ENCODE measurements around the gene FLOT1. TPM values are rescaled to one million over a fixed set of nuclear protein-coding genes. Genes with fewer than 3 reads are reported as not detected.

The FLOT1 gene
- total RNA-seq, 1 donor from 2014 or later = 175 TPM

GRCh38 chr6:30740540-30740870, 2.0 kb downstream of the FLOT1 start:
- peaks cover 48% of the 10 kb centered on the region for H3K4me1 ChIP-seq
- H3K4me3 ChIP-seq = no peak overlapping the region
- H3K36me3 ChIP-seq = peaks cover 53% of the 10 kb centered on the region
- H3K27ac ChIP-seq = no peak overlapping the region
- ATAC-seq = no peak
- TF ChIP-seq CTCF (IDR thresholded peaks at IDR 0.05) = no peak
- intact Hi-C loops (cut with DNase I) = no loop called here
- H3K27me3 ChIP-seq = no peaks in the 10 kb centered on the region
- no peaks in the 10 kb centered on the region for H3K9me3 ChIP-seq
- DNase-seq = no peak

GRCh38 chr6:30738532-30738931, 4.0 kb downstream of the FLOT1 start:
- peaks cover 73% of the 10 kb centered on the region for H3K36me3 ChIP-seq
- intact Hi-C loops (cut with DNase I) = no loop called here
- H3K4me3 ChIP-seq = no peak overlapping the region
- H3K9me3 ChIP-seq = no peaks in the 10 kb centered on the region
- peaks cover 42% of the 10 kb centered on the region for H3K4me1 ChIP-seq
- no peak for TF ChIP-seq CTCF (IDR thresholded peaks at IDR 0.05)
- ATAC-seq (no peak), DNase-seq (no peak)
- H3K27ac ChIP-seq = no peak overlapping the region
- no peaks in the 10 kb centered on the region for H3K27me3 ChIP-seq

GRCh38 chr6:30735668-30736314, 6.7 kb downstream of the FLOT1 start:
- intact Hi-C loops (cut with DNase I) = no loop called here
- ATAC-seq (no peak), DNase-seq (no peak)
- Histone ChIP-seq H3K36me3 (peaks cover 92% of the 10 kb centered on the region), H3K9me3 (no peaks in the 10 kb centered on the region), H3K27me3 (no peaks in the 10 kb centered on the region), H3K4me3 (no peak overlapping the region), H3K4me1 (peaks cover 36% of the 10 kb centered on the region), H3K27ac (no peak overlapping the region)
- TF ChIP-seq CTCF (IDR thresholded peaks at IDR 0.05) = no peak

- DNase-seq = no peak
- TF ChIP-seq CTCF (IDR thresholded peaks at IDR 0.05) = no peak
Observed at GRCh38 chr6:30732237-30732943, 10.1 kb downstream of the FLOT1 start.

GRCh38 chr6:30730601-30731435, 11.7 kb downstream of the FLOT1 start:
- DNase-seq (peak; percentile 91), ATAC-seq (peak; percentile 96)
- intact Hi-C loops (cut with DNase I) = no loop called here
- Histone ChIP-seq H3K9me3 (no peaks in the 10 kb centered on the region), H3K36me3 (peaks cover 97% of the 10 kb centered on the region), H3K4me1 (peaks cover 9% of the 10 kb centered on the region), H3K27me3 (no peaks in the 10 kb centered on the region), H3K4me3 (no peak overlapping the region), H3K27ac (peak overlapping the region; percentile 37)
- TF ChIP-seq CTCF (IDR thresholded peaks at IDR 0.05) = peak; percentile 63

More at GRCh38 chr6:30732237-30732943, 10.1 kb downstream of the FLOT1 start:
- H3K36me3 ChIP-seq = peaks cover 94% of the 10 kb centered on the region
- H3K9me3 ChIP-seq = no peaks in the 10 kb centered on the region
- intact Hi-C loops (cut with DNase I) = no loop called here
- no peak overlapping the region for H3K27ac ChIP-seq
- ATAC-seq = no peak
- H3K4me3 ChIP-seq = no peak overlapping the region
- H3K27me3 ChIP-seq = no peaks in the 10 kb centered on the region
- H3K4me1 ChIP-seq = peaks cover 21% of the 10 kb centered on the region
